HG03432 (cell line): ENCODE data around the gene NPIPA3.
"Not testable (repeated sequence)": the region's sequence is repeated elsewhere in the genome, so short reads cannot be mapped to it uniquely, and the experiment has no call there.

ENCODE experiments used
- ATAC-seq: cut with Tn5 transposase; IDR thresholded peaks from one replicate; pipeline ENCODE4 v1.9.1; 2021; ENCODE audit warnings: mild to moderate bottlenecking, moderate library complexity; ENCODE audit not compliant: unreplicated experiment

Gene NPIPA3

GRCh38 chr16:14703156-14704011 is at the start of gene NPIPA3:
TSS of gene NPIPA3 (plus strand) at chr16:14703411. CDS start at chr16:14708944, 5,533 bp downstream.
- ATAC-seq = peak; percentile 99

DNA sequence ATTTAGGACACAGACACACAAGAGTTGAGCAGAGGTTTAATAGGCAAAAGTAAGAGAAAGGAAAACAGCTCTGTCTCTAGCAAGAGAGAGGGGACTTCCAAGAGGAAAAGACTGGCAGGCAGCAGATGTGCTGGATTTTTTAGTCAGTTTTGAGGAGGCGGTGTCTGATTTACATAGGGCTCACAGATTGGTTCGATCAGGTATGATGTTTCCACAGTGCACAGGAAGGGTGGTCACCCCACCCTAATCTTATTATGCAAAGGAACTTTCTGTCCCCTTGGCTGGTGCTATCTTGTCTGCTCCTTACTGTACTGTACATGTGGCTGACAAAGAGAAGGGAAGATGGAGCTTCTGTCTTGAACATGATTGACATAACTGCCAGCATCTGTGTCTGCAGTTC is 45.1 kb upstream of the NPIPA3 start:
- ATAC-seq = peak; percentile 68

- ATAC-seq = no peak
Measured at GRCh38 chr16:14667347-14668266, 35.6 kb upstream of the NPIPA3 start.

DNA sequence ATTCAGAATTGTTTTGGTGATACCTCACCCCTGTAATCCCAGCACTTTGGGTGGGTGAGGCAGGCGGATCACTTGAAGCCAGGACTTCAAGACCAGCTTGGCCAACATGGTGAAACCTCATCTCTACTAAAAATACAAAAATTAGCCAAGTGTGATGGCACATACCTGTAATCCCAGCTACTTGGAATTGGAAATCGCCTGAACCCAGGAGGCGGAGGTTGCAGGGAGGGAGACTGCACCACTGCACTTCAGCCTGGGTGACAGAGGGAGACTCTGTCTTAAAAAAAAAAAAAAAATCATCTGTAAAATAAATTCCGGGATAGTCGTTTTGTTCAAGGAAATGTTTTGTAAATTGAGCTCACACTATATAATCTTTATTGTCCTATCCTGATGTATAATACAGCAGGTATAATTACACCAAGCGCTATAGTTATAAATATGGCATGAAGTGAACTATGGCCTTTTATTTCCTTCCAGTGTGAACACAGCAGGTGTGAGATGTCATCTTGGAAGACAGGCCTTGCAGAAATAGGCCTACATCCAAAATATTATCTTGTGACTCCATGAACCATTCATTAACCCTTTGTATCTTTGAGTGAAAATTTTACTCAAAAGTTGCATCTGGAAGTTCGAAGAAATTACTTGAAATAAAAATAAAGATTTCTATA is 34.5 kb upstream of the NPIPA3 start:
- no peak for ATAC-seq

GRCh38 chr16:14669776-14670175 is 33.4 kb upstream of the NPIPA3 start:
- no peak for ATAC-seq

DNA sequence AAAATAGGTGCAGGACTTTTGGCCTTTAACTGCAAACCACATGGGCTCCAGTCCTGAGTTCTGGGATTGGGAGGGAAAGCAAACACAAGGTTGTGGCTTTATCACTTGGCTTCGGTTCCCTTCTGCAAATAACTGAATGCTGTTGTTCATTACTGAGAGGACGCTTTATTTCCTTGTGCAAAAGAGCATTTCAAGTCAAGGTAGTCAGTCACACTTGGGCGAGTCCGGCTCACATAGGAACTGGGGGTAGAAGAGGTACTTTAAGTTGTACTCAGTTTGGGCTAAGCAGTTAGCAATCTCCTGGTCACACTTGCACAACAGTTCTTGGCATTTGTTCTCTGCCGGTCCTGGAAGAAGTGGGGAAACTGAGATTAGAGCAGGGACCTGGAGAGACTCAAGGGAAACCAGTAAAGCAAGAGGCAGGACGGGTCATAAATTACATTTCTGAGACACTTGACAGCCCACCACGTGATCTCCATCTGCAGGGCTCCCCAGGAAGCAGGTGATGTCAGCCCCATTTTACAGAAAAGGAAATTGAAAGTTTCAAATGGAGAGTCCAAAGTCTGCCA is 30.7 kb upstream of the NPIPA3 start:
- ATAC-seq = peak; percentile 58

DNA sequence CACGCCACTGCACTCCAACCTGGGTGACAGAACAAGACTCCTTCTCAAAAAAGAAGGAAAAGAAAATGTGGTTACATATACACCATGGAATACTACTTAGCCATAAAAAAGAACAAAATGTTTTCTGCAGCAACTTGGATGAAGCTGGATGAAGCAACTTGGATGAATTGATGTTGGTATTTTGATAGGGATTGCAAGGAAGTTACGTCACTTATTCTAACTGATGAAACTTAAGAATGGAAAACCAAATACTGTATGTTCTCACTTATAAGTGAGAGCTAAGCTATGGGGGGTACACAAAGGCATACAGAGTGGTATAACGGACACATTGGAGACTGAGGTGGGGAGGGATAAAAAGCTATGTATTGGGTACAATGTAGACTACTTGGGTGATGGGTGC is 26.6 kb upstream of the NPIPA3 start:
- ATAC-seq = no peak

DNA sequence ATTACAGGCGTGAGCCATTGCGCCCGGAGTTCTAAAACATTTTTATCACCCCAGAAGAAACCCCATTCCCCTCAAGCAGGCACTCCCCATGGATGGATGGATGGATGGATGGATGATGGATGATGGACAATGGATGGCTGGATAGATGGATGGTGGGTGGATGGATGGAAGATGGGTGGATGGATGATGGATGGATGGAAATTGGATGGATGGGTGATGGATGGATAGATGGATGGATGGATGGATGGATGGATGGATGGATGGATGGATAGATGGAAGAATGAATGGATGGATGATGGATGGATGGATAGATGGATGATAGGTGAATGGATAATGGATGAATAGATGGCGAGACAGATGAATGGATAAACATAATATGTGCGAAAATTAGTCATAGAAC is 25.6 kb upstream of the NPIPA3 start:
- no peak for ATAC-seq

- ATAC-seq = no peak
Measured at GRCh38 chr16:14678748-14679497, 24.3 kb upstream of the NPIPA3 start.

DNA sequence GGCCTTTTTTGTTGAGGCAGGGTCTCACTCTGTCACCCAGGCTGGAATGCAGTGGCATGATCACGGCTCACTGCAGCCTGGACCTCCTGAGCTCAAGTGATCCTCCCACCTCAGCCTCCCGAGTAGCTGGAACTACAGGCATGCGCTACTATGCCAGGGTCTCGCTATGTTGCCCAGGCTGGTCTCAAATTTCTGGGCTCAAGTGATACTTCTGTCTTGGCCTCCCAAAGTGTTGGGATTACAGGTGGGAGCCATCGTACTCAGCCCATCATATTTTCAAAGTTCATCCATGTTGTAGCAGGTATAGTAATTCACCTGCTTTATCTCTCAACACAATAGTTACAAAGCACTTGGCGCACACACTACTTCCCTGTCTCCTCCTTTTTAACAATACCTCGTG is 22.8 kb upstream of the NPIPA3 start:
- ATAC-seq = not testable (repeated sequence)

DNA sequence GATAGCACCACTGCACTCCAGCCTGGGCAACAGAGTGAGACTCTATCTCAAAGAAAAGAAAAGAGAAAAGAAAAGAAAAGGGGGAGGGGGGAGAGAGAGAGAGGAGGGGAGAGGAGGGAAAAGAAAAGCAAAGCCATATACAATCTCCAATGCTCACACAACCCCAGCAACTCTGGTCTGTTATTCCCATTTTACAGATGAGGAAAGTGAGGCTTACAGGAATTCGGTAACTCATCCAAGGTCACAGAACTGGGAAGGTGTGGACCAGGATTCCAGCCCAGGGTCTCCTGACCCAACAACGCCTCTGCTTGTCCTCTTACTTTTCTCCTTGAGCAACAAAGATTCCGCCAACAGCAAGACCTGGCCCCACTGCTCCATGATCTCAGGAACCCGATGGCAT is 22.1 kb upstream of the NPIPA3 start:
- ATAC-seq = no peak

- ATAC-seq = no peak
Measured at GRCh38 chr16:14682121-14682520, 21.1 kb upstream of the NPIPA3 start.

GRCh38 chr16:14685870-14686793 is 17.1 kb upstream of the NPIPA3 start:
- ATAC-seq = not testable (repeated sequence)

DNA sequence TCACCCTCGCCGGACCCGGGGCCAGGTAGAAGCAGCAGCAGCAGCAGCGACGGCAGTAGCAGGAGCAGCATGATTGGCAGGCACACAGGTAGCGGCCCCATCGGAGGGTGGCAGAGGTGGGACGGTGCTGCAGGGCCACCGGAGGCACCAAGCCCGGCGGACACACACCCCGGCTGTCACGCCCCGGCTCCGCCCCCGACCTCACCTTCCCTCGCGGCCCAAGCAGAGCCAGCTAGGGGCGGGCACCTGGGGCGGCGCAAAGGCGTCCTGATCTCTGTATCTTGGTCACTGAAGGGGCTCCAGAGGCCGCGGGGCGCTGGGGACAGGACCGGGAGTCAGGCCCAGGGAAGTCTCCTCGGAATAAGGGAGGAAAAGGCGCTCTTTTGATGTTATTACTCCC is 9.1 kb upstream of the NPIPA3 start, which contains the start of gene PLA2G10:
TSS of gene PLA2G10 (minus strand) at position 180 of the 400 bp plus-strand sequence. CDS start at position 101, 79 bp downstream.
- ATAC-seq = not testable (repeated sequence)

DNA sequence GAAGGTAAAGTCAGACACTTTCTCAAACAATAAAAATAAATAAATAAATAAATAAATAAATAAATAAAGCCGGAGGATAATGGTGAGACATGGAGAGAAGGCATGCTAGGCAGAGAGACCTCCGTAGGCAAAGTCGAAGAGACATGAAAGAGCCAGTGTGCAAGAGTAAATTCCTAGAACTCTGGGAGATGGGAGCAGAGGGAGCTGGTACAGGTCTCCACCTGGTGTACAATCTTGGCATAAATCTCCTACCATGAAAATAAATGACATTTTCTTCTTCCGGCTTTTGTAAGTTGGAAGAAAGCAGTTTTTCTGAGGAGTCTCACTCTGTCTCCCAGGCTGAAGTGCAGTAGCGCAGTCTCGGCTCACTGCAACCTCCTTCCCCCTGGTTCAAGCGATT is 1.4 kb upstream of the NPIPA3 start:
- not testable (repeated sequence) for ATAC-seq

DNA sequence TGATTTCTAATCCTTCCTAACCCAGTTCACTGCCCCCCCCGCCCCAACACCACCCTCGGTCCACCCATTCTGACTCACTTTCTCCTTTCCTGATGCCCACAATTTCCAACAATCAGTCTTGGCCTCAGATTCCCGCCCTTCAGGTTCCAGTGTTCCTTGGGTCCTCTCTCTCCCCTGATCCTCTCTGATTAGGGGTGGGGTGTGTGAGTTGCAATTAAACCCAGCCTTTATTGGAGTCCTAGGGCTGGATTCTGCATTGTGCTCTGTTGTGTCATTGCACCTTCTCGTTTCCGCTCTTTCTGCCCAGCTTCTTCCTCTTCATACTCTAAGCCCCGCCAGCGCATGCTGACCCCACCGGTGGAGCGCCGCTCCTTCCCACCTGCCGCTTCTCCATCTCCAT is 539 bp upstream of the NPIPA3 start:
- ATAC-seq = not testable (repeated sequence)

DNA sequence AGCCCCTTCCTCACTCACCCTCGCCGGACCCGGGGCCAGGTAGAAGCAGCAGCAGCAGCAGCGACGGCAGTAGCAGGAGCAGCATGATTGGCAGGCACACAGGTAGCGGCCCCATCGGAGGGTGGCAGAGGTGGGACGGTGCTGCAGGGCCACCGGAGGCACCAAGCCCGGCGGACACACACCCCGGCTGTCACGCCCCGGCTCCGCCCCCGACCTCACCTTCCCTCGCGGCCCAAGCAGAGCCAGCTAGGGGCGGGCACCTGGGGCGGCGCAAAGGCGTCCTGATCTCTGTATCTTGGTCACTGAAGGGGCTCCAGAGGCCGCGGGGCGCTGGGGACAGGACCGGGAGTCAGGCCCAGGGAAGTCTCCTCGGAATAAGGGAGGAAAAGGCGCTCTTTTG is 30.0 kb downstream of the NPIPA3 start:
- not testable (repeated sequence) for ATAC-seq

- not testable (repeated sequence) for ATAC-seq
Measured at GRCh38 chr16:14740832-14741385, 37.7 kb downstream of the NPIPA3 start.
